ENCODE measurements around the gene POLR2E. TPM values are rescaled to one million over a fixed set of nuclear protein-coding genes. Genes with fewer than 3 reads are reported as not detected.

The POLR2E gene
- total RNA-seq, 1 experiment from 2014 or later: 281 TPM

- Histone ChIP-seq H3K9me2 (ENCODE audit: insufficient read depth) (no peaks in the 10 kb centered on the region), H3K4me3 (replicated peaks in 1 of 2; ENCODE audit: low read depth in 1 of 2, low read length in 2 of 2) (peak overlapping the region; percentile 64 to 78), H3K27ac (ENCODE audit: low read depth, low read length) (peak overlapping the region; percentile 100), H3K9ac (ENCODE audit: low read length) (peak overlapping the region; percentile 92), H3K79me2 (ENCODE audit: insufficient read depth, low read length) (peaks cover 26% of the 10 kb centered on the region; the same call in 1 of the 2 replicates), H3K36me3 (ENCODE audit: control insufficient read depth in 1 of 2, insufficient read depth in 2 of 2, low read length in 2 of 2) (0 out of 4 replicates have a peak, but pooled peaks cover 0 to 3% of the 10 kb centered on the region in 2 experiments), H2AFZ (ENCODE audit: low read depth, low read length, poor library complexity, severe bottlenecking) (no peak overlapping the region), H3K27me3 (ENCODE audit: insufficient read depth, low read length) (no peaks in the 10 kb centered on the region), H3K4me2 (ENCODE audit: low read length) (peak overlapping the region; percentile 94), H3K9me3 (ENCODE audit: control insufficient read depth in 1 of 2, insufficient read depth in 1 of 2, low read depth in 1 of 2, low read length in 2 of 2) (no peaks in the 10 kb centered on the region), H3K4me1 (ENCODE audit: control insufficient read depth in 1 of 2, insufficient read depth in 2 of 2, low read length in 2 of 2) (peaks cover 36 to 71% of the 10 kb centered on the region in 2 experiments), H4K20me1 (ENCODE audit: insufficient read depth) (no peaks in the 10 kb centered on the region)
- RAD21 ChIA-PET (ENCODE audit: low non-redundant PET in 1 of 2, low total read pairs in 2 of 2, uncharacterized antibody in 2 of 2, unreplicated experiment in 2 of 2): interaction anchor here in 1 of 2 experiments (1.0 kb wide), 1 partner anchor 28 kb away, joined by 5 read pairs; no protein-coding TSS in a partner anchor
- TF ChIP-seq SIN3A (IDR thresholded peaks at IDR 0.05; ENCODE audit: low read depth): no peak
- no peak for TF ChIP-seq CBX3 (IDR thresholded peaks at IDR 0.05; ENCODE audit: low read depth)
- no peak for TF ChIP-seq FOSL1 (IDR thresholded peaks at IDR 0.05; ENCODE audit: low read depth)
- TF ChIP-seq ZBTB33 (IDR thresholded peaks at IDR 0.05; ENCODE audit: extremely low read depth, insufficient replicate concordance, low read length): no peak
- no peak for TF ChIP-seq POLR2A (IDR thresholded peaks at IDR 0.05; ENCODE audit: borderline replicate concordance, extremely low read depth, insufficient read depth, insufficient read length)
- no peak for TF ChIP-seq CEBPB (IDR thresholded peaks at IDR 0.05; ENCODE audit: low read depth)
- TF ChIP-seq ATF3 (IDR thresholded peaks at IDR 0.05): no peak
- no peak for TF ChIP-seq SP1 (IDR thresholded peaks at IDR 0.05; ENCODE audit: low read depth)
- TF ChIP-seq SRF (IDR thresholded peaks at IDR 0.05; ENCODE audit: low read depth): no peak
- TF ChIP-seq RAD21 (IDR thresholded peaks at IDR 0.05; ENCODE audit: low read depth): no peak
- TF ChIP-seq TCF7L2 (IDR thresholded peaks at IDR 0.05; ENCODE audit: borderline replicate concordance, extremely low read depth, insufficient read depth, insufficient read length): no peak
- no peak for TF ChIP-seq JUND (IDR thresholded peaks at IDR 0.05)
- TF ChIP-seq POLR2AphosphoS5 (IDR thresholded peaks at IDR 0.05; ENCODE audit: low read depth, low read length): no peak
- TF ChIP-seq ZNF274 (IDR thresholded peaks at IDR 0.05; ENCODE audit: low read depth, low read length): no peak
- intact Hi-C loops (cut with micrococcal nuclease): no loop called here
- ATAC-seq (peak; percentile 10), DNase-seq (ENCODE audit: low read depth, low spot score) (no peak)
- BruUV-seq (replicated peaks): no TSS peak
- POLR2A ChIA-PET: interaction anchor here (1.4 to 2.4 kb wide), 4 partner anchors 9 to 200 kb away, joined by 3 to 8 read pairs (median 6); partner anchors contain the start of gene RNU6-2
- CTCF ChIA-PET: interaction anchor here (0.6 to 2.5 kb wide), 5 partner anchors 10 to 181 kb away, joined by 3 to 20 read pairs (median 4); no protein-coding TSS in a partner anchor
Observed at GRCh38 chr19:1066251-1066747, 28.9 kb downstream of the POLR2E start.
